SH-SY5Y (cell line): ENCODE data around the gene CAMK2D.

Experiments used
- GATA2 ChIP-seq: IDR thresholded peaks from 2 replicates; pipeline ENCODE4 v1.6.1; 2011; ENCODE audit warnings: mild to moderate bottlenecking, low read depth, low read length
- GATA3 ChIP-seq: IDR thresholded peaks from 2 replicates; pipeline ENCODE4 v1.6.1; 2011; ENCODE audit warnings: low read depth, mild to moderate bottlenecking, low read length, moderate library complexity

GRCh38 chr4:113481820-113482219 is 279.7 kb downstream of the CAMK2D start:
- no peak for TF ChIP-seq GATA2
- TF ChIP-seq GATA3, result no peak
